Right lobe of liver (tissue), 4 donors: Measurements from ENCODE around the gene ZC3H12D.

ENCODE experiments used
- POLR2A ChIP-seq: fragments of 450-650 bp; IDR thresholded peaks from one replicate; pipeline ENCODE4 v1.6.1; 2017; ENCODE audit warnings: antibody characterized with exemption, mild to moderate bottlenecking
- TF ChIP-seq, protein P1 (sequence below), 4 donors: fragments of 200-600 bp in 3 of 4; fragments of 450-650 bp in 1 of 4; IDR thresholded peaks; one replicate each; pipeline versions ENCODE4 v1.5.1 to v1.8.0; 2016 to 2022; ENCODE audit warnings: antibody characterized with exemption in 4 of 4, mild to moderate bottlenecking in 2 of 4
- donor health status: DM: no; HTN: no; CAD: no.
- donor health status: DM: no; HTN: no; CAD: no.
- donor health status: DM: no; HTN: yes; CAD: no.

DNA sequence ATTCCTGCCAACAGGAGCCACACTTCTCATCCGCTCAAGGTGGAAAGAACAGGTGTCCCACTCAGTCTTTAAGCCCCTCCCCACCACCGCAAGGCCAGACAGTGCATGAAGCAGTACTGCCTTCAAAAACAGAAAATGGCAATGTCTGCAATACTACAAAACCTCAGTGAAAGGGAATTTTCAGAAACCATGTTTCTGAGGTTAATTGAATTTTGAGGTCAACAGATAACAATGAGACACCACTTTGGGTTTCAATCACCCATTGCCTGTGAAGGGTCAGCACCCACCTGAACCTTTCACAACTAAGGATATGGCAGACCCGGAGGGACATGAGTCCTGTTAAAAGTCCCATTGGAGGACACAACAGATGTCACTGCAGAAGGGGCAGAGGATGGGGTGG is 13.0 kb downstream of the ZC3H12D start:
- no peak for TF ChIP-seq POLR2A
- TF ChIP-seq, protein P1, sequence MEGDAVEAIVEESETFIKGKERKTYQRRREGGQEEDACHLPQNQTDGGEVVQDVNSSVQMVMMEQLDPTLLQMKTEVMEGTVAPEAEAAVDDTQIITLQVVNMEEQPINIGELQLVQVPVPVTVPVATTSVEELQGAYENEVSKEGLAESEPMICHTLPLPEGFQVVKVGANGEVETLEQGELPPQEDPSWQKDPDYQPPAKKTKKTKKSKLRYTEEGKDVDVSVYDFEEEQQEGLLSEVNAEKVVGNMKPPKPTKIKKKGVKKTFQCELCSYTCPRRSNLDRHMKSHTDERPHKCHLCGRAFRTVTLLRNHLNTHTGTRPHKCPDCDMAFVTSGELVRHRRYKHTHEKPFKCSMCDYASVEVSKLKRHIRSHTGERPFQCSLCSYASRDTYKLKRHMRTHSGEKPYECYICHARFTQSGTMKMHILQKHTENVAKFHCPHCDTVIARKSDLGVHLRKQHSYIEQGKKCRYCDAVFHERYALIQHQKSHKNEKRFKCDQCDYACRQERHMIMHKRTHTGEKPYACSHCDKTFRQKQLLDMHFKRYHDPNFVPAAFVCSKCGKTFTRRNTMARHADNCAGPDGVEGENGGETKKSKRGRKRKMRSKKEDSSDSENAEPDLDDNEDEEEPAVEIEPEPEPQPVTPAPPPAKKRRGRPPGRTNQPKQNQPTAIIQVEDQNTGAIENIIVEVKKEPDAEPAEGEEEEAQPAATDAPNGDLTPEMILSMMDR (IDR thresholded peaks at IDR 0.05): no peak
